Natural killer cell treated with Interleukin-12 subunit alpha and Interleukin-12 subunit beta and Interleukin-15 and Interleukin-18, amount 100 ng/mL, for 72 hours (primary cell): ENCODE measurements around the gene NOL3. TPM values are rescaled to one million over a fixed set of nuclear protein-coding genes. Genes with fewer than 3 reads are reported as not detected.

Experiments
- ATAC-seq, 2 donors: fragments of 150-1000 bp; cut with Tn5 transposase in 1 of 2; sonication (Bioruptor Pico), chemical (Tn5 transposase) in 1 of 2; 2 replicates each; pipeline ENCODE4 v1.10.0; 2021
- DNase-seq: peaks from one replicate; pipeline ENCODE4 v3.0.0; 2022; ENCODE audit warnings: low spot score
- H3K27ac Mint-ChIP-seq, 2 donors: 1 replicate in 1 of 2; 2 replicates in 1 of 2; pipeline ENCODE4 v1.8.0; 2022; ENCODE audit warnings: mixed read lengths in 2 of 2, mild to moderate bottlenecking in 1 of 2, moderate library complexity in 1 of 2
- H3K27me3 Mint-ChIP-seq, 2 donors: 1 replicate in 1 of 2; 2 replicates in 1 of 2; pipeline ENCODE4 v1.8.0; 2022; ENCODE audit warnings: mixed read lengths in 2 of 2
- H3K36me3 Mint-ChIP-seq: one replicate; pipeline ENCODE4 v1.8.0; 2022; ENCODE audit warnings: mixed read lengths
- H3K4me1 Mint-ChIP-seq, 2 donors: 1 replicate in 1 of 2; 2 replicates in 1 of 2; pipeline ENCODE4 v1.8.0; 2022; ENCODE audit warnings: low read depth in 2 of 2, mixed read lengths in 2 of 2, mild to moderate bottlenecking in 1 of 2
- H3K4me3 Mint-ChIP-seq: one replicate; pipeline ENCODE4 v1.8.0; 2022; ENCODE audit warnings: mixed read lengths
- H3K9me3 Mint-ChIP-seq: 2 replicates; pipeline ENCODE4 v1.8.0; 2022; ENCODE audit warnings: mixed read lengths
- total RNA-seq, 2 donors: library from RNA; stranded (reverse); gene quantifications; one replicate each; pipeline ENCODE4 v1.2.3, GENCODE V29; 2022

Gene NOL3
- total RNA-seq, 2 donors from 2014 or later: 10.5 to 20.1 TPM

- DNase-seq: peak; percentile 95
- ATAC-seq: peak; percentile 97
- Mint-ChIP-seq H3K36me3 (no peaks in the 10 kb centered on the region), H3K27ac (no peak within 1 kb of the TSS), H3K4me3 (peak within 1 kb of the TSS; percentile 85), H3K27me3 (peaks cover 0 to 5% of the 10 kb centered on the region in 2 donors), H3K4me1 (peaks cover 10% of the 10 kb centered on the region in 2 donors), H3K9me3 (no peaks in the 10 kb centered on the region)
These were observed 13.5 kb downstream of the NOL3 start, which contains the start of gene MATCAP1 for GRCh38 chr16:67183627-67184452. TSS of gene MATCAP1 (minus strand) at chr16:67183963. CDS start at chr16:67180610, 3,353 bp downstream.

- DNase-seq (no peak), ATAC-seq (no peak)
- Mint-ChIP-seq H3K9me3 (no peaks in the 10 kb centered on the region), H3K27me3 (peaks cover 0 to 5% of the 10 kb centered on the region in 2 donors), H3K4me3 (peak overlapping the region; percentile 85), H3K4me1 (peaks cover 8% of the 10 kb centered on the region in 2 donors), H3K36me3 (no peaks in the 10 kb centered on the region), H3K27ac (no peak overlapping the region)
These were observed 14.2 kb downstream of the NOL3 start for GRCh38 chr16:67184453-67184994.

GRCh38 chr16:67184995-67185650, 14.8 kb downstream of the NOL3 start:
- Mint-ChIP-seq H3K4me3 (peak overlapping the region; percentile 85), H3K27ac (peak overlapping the region; percentile 19 to 80), H3K27me3 (peaks cover 0 to 5% of the 10 kb centered on the region in 2 donors), H3K4me1 (peaks cover 8% of the 10 kb centered on the region in 2 donors), H3K36me3 (no peaks in the 10 kb centered on the region), H3K9me3 (no peaks in the 10 kb centered on the region)
- ATAC-seq (peak; percentile 41 to 43), DNase-seq (peak; percentile 86)

- Mint-ChIP-seq H3K4me3 (peak overlapping the region; percentile 85), H3K27ac (peak overlapping the region; percentile 19 to 80), H3K27me3 (peaks cover 0 to 5% of the 10 kb centered on the region in 2 donors), H3K4me1 (peaks cover 8% of the 10 kb centered on the region in 2 donors), H3K36me3 (no peaks in the 10 kb centered on the region), H3K9me3 (no peaks in the 10 kb centered on the region)
- ATAC-seq (no peak), DNase-seq (no peak)
These were observed 15.4 kb downstream of the NOL3 start for GRCh38 chr16:67185651-67186134.

GRCh38 chr16:67186550-67186950, 16.2 kb downstream of the NOL3 start:
- peaks cover 0 to 5% of the 10 kb centered on the region in 2 donors for H3K27me3 Mint-ChIP-seq
- H3K27ac Mint-ChIP-seq: no peak overlapping the region
- H3K4me1 Mint-ChIP-seq: peaks cover 12 to 13% of the 10 kb centered on the region in 2 donors
- DNase-seq (no peak), ATAC-seq (no peak)
- H3K36me3 Mint-ChIP-seq: no peaks in the 10 kb centered on the region
- no peaks in the 10 kb centered on the region for H3K9me3 Mint-ChIP-seq
- H3K4me3 Mint-ChIP-seq: no peak overlapping the region

GRCh38 chr16:67187175-67187890, 17.0 kb downstream of the NOL3 start:
- H3K36me3 Mint-ChIP-seq: no peaks in the 10 kb centered on the region
- H3K9me3 Mint-ChIP-seq: no peaks in the 10 kb centered on the region
- ATAC-seq (no peak), DNase-seq (no peak)
- H3K27ac Mint-ChIP-seq: no peak overlapping the region
- H3K4me1 Mint-ChIP-seq: peaks cover 16 to 17% of the 10 kb centered on the region in 2 donors
- peaks cover 0 to 5% of the 10 kb centered on the region in 2 donors for H3K27me3 Mint-ChIP-seq
- H3K4me3 Mint-ChIP-seq: no peak overlapping the region

GRCh38 chr16:67188323-67188722, 18.0 kb downstream of the NOL3 start:
- peaks cover 23% of the 10 kb centered on the region in 2 donors for H3K4me1 Mint-ChIP-seq
- H3K36me3 Mint-ChIP-seq: no peaks in the 10 kb centered on the region
- ATAC-seq (no peak), DNase-seq (no peak)
- peaks cover 0 to 5% of the 10 kb centered on the region in 2 donors for H3K27me3 Mint-ChIP-seq
- H3K4me3 Mint-ChIP-seq: no peak overlapping the region
- no peaks in the 10 kb centered on the region for H3K9me3 Mint-ChIP-seq
- no peak overlapping the region for H3K27ac Mint-ChIP-seq

- H3K4me1 Mint-ChIP-seq: peaks cover 27 to 28% of the 10 kb centered on the region in 2 donors
- H3K36me3 Mint-ChIP-seq: no peaks in the 10 kb centered on the region
- H3K27ac Mint-ChIP-seq: no peak overlapping the region
- H3K4me3 Mint-ChIP-seq: no peak overlapping the region
- peaks cover 0 to 5% of the 10 kb centered on the region in 2 donors for H3K27me3 Mint-ChIP-seq
- no peak for ATAC-seq
- DNase-seq: no peak
- H3K9me3 Mint-ChIP-seq: no peaks in the 10 kb centered on the region
These were observed 18.5 kb downstream of the NOL3 start for GRCh38 chr16:67188798-67189197.

GRCh38 chr16:67190041-67190440, 19.7 kb downstream of the NOL3 start, which contains the start of gene EXOC3L1:
TSS of gene EXOC3L1 (minus strand) at chr16:67190136. CDS start at chr16:67189676, 460 bp downstream.
- Mint-ChIP-seq H3K9me3 (no peaks in the 10 kb centered on the region), H3K4me3 (no peak within 1 kb of the TSS), H3K27me3 (peaks cover 0 to 5% of the 10 kb centered on the region in 2 donors), H3K36me3 (no peaks in the 10 kb centered on the region), H3K4me1 (peaks cover 30 to 31% of the 10 kb centered on the region in 2 donors), H3K27ac (peak within 1 kb of the TSS in 1 of 2 donors; percentile 54)
- DNase-seq (no peak), ATAC-seq (no peak)

- Mint-ChIP-seq H3K4me3 (peak overlapping the region; percentile 82), H3K27me3 (no peaks in the 10 kb centered on the region), H3K9me3 (no peaks in the 10 kb centered on the region), H3K4me1 (peaks cover 27% of the 10 kb centered on the region in 2 donors), H3K27ac (peak overlapping the region; percentile 54 to 80), H3K36me3 (peaks cover 3% of the 10 kb centered on the region)
- ATAC-seq: no peak
- no peak for DNase-seq
These were observed 20.4 kb downstream of the NOL3 start for GRCh38 chr16:67190448-67191399.

GRCh38 chr16:67191411-67191994, 21.2 kb downstream of the NOL3 start:
- peak overlapping the region; percentile 54 to 80 for H3K27ac Mint-ChIP-seq
- no peaks in the 10 kb centered on the region for H3K27me3 Mint-ChIP-seq
- no peak for DNase-seq
- H3K36me3 Mint-ChIP-seq: peaks cover 11% of the 10 kb centered on the region
- H3K4me3 Mint-ChIP-seq: peak overlapping the region; percentile 82
- ATAC-seq: peak in 1 of 2 donors; percentile 0
- no peaks in the 10 kb centered on the region for H3K9me3 Mint-ChIP-seq
- H3K4me1 Mint-ChIP-seq: peaks cover 32 to 35% of the 10 kb centered on the region in 2 donors
